Motor neuron (in vitro differentiated cells): Measurements from ENCODE around the gene PTAFR. TPM values are rescaled to one million over a fixed set of nuclear protein-coding genes. Genes with fewer than 3 reads are reported as not detected.
A peak's percentile ranks its signal among the peaks of the same experiment; 100 is the strongest.

Source experiments
- ATAC-seq, 8 experiments: fragments of 200-7000 bp; cut with Tn5 transposase; replicated peaks in 6 of 8; 2 replicates each; pipeline ENCODE4 v1.8.0; 2021; ENCODE audit warnings: mild to moderate bottlenecking in 8 of 8, moderate library complexity in 8 of 8
- H3K27ac ChIP-seq, 2 donors: fragments of 250-450 bp; sonication (Bioruptor Pico); 2 replicates each; pipeline ENCODE4 v1.9.0; 2021; ENCODE audit warnings: antibody characterized with exemption in 2 of 2, mild to moderate bottlenecking in 2 of 2, moderate library complexity in 1 of 2
- H3K4me1 ChIP-seq, 2 donors: fragments of 250-450 bp; sonication (Bioruptor Pico); replicated peaks in 1 of 2; 2 replicates each; pipeline ENCODE4 v1.6.1; 2021; ENCODE audit warnings: antibody characterized with exemption in 2 of 2, mild to moderate bottlenecking in 2 of 2, moderate library complexity in 1 of 2
- H3K4me3 ChIP-seq, 5 donors: fragments of 250-450 bp; sonication (Bioruptor Pico); 2 replicates each; pipeline ENCODE4 v1.9.0; 2021; ENCODE audit warnings: antibody characterized with exemption in 5 of 5, mild to moderate bottlenecking in 5 of 5, moderate library complexity in 4 of 5
- WGBS, 10 experiments: fragments of 450-650 bp; shearing (Covaris generic); methylation state at CpG; one replicate each; pipeline ENCODE4 v1.0.0; 2022; 5-methylcytosine and 5-hydroxymethylcytosine counted together
- in situ Hi-C, 9 experiments: fragments of 400-800 bp; cut with MboI; loops; one replicate each; pipeline ENCODE4 v1.15.0; 2021; ENCODE audit warnings: low sequenced_read_pairs in 9 of 9, low pct_unique_long_range_greater_than_20kb in 2 of 9; ENCODE audit not compliant: unreplicated experiment in 9 of 9
- total RNA-seq, 8 experiments: library from RNA; unstranded; fragments of 300-600 nt; gene quantifications; 2 replicates each; pipeline versions ENCODE4 v1.2.3 to v1.2.4, GENCODE V29; 2022

PTAFR gene
- total RNA-seq, 8 experiments from 2014 or later = 0.16 to 0.76 (median 0.28) TPM; not detected in 1

GRCh38 chr1:28114844-28115243, 61.6 kb downstream of the PTAFR start:
- no peak overlapping the region for H3K27ac ChIP-seq
- H3K4me1 ChIP-seq = no peaks in the 10 kb centered on the region
- no peak overlapping the region for H3K4me3 ChIP-seq
- WGBS, 10 experiments = 0 to 100% (median 82%) methylated on average over 1 to 2 of the region's 2 CpGs; no CpG with 5 or more reads in 3 of the 10 experiments
- no peak for ATAC-seq
- in situ Hi-C loops = no loop called here

GRCh38 chr1:28113242-28113572, 63.3 kb downstream of the PTAFR start:
- in situ Hi-C loops = no loop called here
- no peak overlapping the region for H3K4me3 ChIP-seq
- WGBS, 10 experiments = 40 to 100% (median 87%) methylated on average over 1 to 3 of the region's 3 CpGs; no CpG with 5 or more reads in 2 of the 10 experiments
- no peak overlapping the region for H3K27ac ChIP-seq
- no peaks in the 10 kb centered on the region for H3K4me1 ChIP-seq
- no peak for ATAC-seq

- in situ Hi-C loops = no loop called here
Measured at GRCh38 chr1:28112388-28113241, 63.9 kb downstream of the PTAFR start.

GRCh38 chr1:28111157-28111556, 65.3 kb downstream of the PTAFR start:
- Histone ChIP-seq H3K27ac (no peak overlapping the region), H3K4me1 (no peaks in the 10 kb centered on the region), H3K4me3 (no peak overlapping the region)
- in situ Hi-C loops = no loop called here
- 71 to 100% (median 83%) methylated on average over 1 to 2 of the region's 2 CpGs; no CpG with 5 or more reads in 5 of the 10 experiments for WGBS, 10 experiments
- no peak for ATAC-seq

More at GRCh38 chr1:28112388-28113241, 63.9 kb downstream of the PTAFR start:
- ATAC-seq = peak in 2 of 8 experiments; percentile 41 to 63
- Histone ChIP-seq H3K4me1 (no peaks in the 10 kb centered on the region), H3K4me3 (no peak overlapping the region), H3K27ac (no peak overlapping the region)
- WGBS, 10 experiments = 0 to 89% (median 66%) methylated on average over 1 to 5 of the region's 5 CpGs; no CpG with 5 or more reads in 1 of the 10 experiments

- WGBS, 10 experiments = 36 to 100% (median 50%) methylated on average over 1 of the region's 1 CpG; no CpG with 5 or more reads in 5 of the 10 experiments
Measured at GRCh38 chr1:28110555-28110954, 65.9 kb downstream of the PTAFR start.

GRCh38 chr1:28109639-28110038, 66.9 kb downstream of the PTAFR start:
- Histone ChIP-seq H3K4me1 (peaks cover under 1 to 8% of the 10 kb centered on the region in 2 donors), H3K4me3 (no peak overlapping the region), H3K27ac (no peak overlapping the region)
- no peak for ATAC-seq
- in situ Hi-C loops = no loop called here
- WGBS, 10 experiments = 20 to 100% (median 75%) methylated on average over 1 to 3 of the region's 3 CpGs; no CpG with 5 or more reads in 1 of the 10 experiments

More at GRCh38 chr1:28110555-28110954, 65.9 kb downstream of the PTAFR start:
- H3K4me1 ChIP-seq = no peaks in the 10 kb centered on the region
- ATAC-seq = no peak
- no peak overlapping the region for H3K27ac ChIP-seq
- H3K4me3 ChIP-seq = no peak overlapping the region
- in situ Hi-C loops = no loop called here

GRCh38 chr1:28108001-28108400, 68.5 kb downstream of the PTAFR start:
- Histone ChIP-seq H3K27ac (no peak overlapping the region), H3K4me3 (no peak overlapping the region), H3K4me1 (peaks cover 3 to 9% of the 10 kb centered on the region in 2 donors)
- ATAC-seq = no peak
- in situ Hi-C loops = no loop called here
- 40 to 100% (median 95%) methylated on average over 1 to 2 of the region's 2 CpGs; no CpG with 5 or more reads in 5 of the 10 experiments for WGBS, 10 experiments

GRCh38 chr1:28104866-28105467, 71.5 kb downstream of the PTAFR start:
- peaks cover 3 to 9% of the 10 kb centered on the region in 2 donors for H3K4me1 ChIP-seq
- 0 to 90% (median 33%) methylated on average over 1 to 11 of the region's 11 CpGs; no CpG with 5 or more reads in 1 of the 10 experiments for WGBS, 10 experiments
- peak overlapping the region; percentile 1 to 49 for H3K27ac ChIP-seq
- H3K4me3 ChIP-seq = peak overlapping the region in 4 of 5 donors; percentile 14 to 31 (median 17)
- in situ Hi-C loops = no loop called here
- peak; percentile 92 to 100 (median 98) for ATAC-seq

GRCh38 chr1:28102189-28102588, 74.3 kb downstream of the PTAFR start:
- in situ Hi-C loops = no loop called here
- whole genome bisulfite sequencing, 10 experiments = 60 to 100% (median 100%) methylated on average over 1 of the region's 1 CpG; no CpG with 5 or more reads in 1 of the 10 experiments
- H3K4me3 ChIP-seq = no peak overlapping the region
- peaks cover 3 to 9% of the 10 kb centered on the region in 2 donors for H3K4me1 ChIP-seq
- ATAC-seq = no peak
- H3K27ac ChIP-seq = no peak overlapping the region

- H3K4me1 ChIP-seq = no peaks in the 10 kb centered on the region
- WGBS, 10 experiments = 40 to 84% (median 80%) methylated on average over 1 to 5 of the region's 5 CpGs; no CpG with 5 or more reads in 1 of the 10 experiments
- H3K27ac ChIP-seq = no peak overlapping the region
- no peak for ATAC-seq
- in situ Hi-C loops = no loop called here
- H3K4me3 ChIP-seq = no peak overlapping the region
Measured at GRCh38 chr1:28099050-28099769, 77.3 kb downstream of the PTAFR start.
